Activated CD4-positive, alpha-beta T cell treated with anti-CD3 and anti-CD28 coated beads, Interleukin-2, amount 50 U/mL, for 4 hours (primary cell): ENCODE data around the gene OGG1.

Experiments
- DNase-seq, 2 experiments: peaks; one replicate each; pipeline ENCODE4 v3.0.0-alpha.2; 2020

OGG1 gene

DNA sequence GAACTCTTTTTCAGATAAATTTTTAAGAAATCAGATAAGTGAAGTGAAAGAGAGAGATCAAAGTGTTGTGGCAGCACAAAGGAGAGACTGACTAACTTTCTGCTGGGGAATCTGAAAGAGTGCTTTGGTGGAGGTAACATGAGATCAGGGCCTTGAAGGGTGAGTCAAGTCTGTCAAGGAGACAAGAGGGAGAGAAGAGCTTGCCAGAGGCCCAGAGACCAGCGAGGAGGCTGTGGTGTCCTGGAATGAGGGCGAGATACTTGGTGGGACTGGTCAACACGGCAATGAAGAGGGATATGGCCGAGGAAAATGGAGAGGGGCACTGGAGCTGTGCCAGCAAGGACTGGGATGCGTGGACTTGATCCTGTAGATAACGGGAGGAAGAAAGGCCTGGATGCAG, 38.0 kb downstream of the OGG1 start:
- DNase-seq, result no peak

DNA sequence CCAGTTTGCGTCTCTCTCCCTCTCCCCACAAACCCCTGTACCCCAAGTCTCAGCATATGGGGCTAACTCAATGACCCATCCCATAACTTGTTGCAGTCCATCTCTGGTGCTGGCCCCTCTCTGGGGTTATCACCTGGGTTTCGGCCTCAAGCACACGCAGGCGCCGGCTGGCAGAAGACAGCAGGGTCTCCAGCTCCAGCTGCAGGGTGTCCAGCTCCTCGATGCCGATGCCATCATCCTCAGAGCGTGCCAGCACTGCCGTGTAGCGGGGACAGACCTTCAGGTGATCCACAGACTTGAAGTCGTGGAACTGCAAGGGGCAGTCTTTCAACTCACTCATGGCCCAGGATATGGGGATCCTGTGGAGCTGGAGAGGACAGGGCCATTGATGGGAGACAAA, 41.4 kb downstream of the OGG1 start:
- no peak for DNase-seq

DNA sequence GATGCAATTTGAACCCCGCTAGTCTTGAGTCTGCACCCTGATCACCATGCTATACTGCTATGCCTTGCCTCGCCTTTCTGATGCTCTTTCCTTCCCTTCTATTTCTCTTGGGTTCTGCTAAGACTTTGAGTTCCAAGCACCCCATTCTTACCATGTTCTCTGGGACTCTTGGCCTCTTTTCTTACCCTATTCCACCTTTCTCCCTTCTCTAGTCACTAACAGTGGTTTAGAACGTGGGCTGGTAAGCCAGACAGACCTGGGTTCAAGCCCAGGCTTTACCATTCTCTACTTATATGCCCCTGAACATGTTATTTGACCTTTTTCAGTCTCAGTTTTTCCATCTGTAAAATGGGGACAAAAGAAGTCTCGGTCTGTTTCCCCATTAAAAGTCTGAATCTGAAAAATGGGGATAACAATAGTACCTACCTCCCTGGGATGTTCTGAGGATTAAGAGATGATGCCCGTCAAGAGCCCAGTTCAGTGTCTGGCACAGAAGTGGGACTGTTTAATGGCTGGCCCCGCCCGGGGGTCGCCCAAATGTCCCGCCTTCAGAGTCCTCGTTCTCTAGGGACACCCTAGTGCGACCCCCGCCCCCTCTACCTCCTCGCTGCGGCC, 42.1 kb downstream of the OGG1 start:
- no peak for DNase-seq

GRCh38 chr3:9792405-9793160, 42.8 kb downstream of the OGG1 start, which contains the start of the genes ARPC4 and TADA3:
ARPC4 (plus strand) TSS chr3:9793082; CDS start chr3:9793122, 40 bp downstream.
TADA3 (minus strand) TSS chr3:9792473; CDS start chr3:9791466, 1,007 bp downstream.
- DNase-seq, result peak; percentile 88 to 89

- no peak for DNase-seq
Measured at GRCh38 chr3:9793161-9793781, 43.5 kb downstream of the OGG1 start.

DNA sequence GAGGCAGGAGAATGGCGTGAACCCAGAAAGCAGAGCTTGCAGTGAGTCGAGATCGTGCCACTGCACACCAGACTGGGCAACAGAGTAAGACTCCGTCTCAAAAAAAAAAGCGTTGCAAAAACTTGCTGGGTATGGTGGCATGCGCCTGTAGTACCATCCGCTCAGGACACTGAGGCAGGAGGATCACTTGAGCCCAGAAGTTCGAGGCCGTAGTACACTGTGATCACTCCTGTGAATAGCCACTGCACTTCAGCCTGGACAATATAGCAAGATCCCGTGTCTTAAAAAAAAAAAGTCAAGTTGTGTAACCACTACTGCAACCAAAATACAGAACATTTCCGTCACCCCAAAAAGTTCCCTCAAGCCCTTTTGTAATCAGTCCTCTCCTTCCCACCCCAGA, 44.6 kb downstream of the OGG1 start:
- no peak for DNase-seq

GRCh38 chr3:9795207-9795606, 45.5 kb downstream of the OGG1 start:
- no peak for DNase-seq

- no peak for DNase-seq
Measured at GRCh38 chr3:9797196-9797945, 47.6 kb downstream of the OGG1 start.

DNA sequence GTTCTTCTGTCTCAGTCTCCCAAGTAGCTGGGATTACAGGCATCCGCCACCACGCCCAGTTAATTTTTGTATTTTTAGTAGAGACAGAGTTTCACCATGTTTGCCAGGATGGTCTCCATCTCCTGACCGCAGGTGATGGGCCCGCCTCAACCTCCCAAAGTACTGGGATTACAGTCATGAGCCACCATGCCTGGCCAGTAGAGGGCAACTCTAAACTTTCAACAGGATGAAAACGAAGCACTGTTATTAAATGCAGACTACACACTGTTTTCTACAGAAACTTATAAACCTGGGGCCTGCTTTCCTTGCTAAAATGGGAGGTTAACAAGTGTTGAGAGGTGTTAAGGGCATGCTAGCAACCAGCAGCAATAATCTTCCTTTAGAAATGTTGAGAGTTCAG, 50.8 kb downstream of the OGG1 start:
- DNase-seq, result no peak

DNA sequence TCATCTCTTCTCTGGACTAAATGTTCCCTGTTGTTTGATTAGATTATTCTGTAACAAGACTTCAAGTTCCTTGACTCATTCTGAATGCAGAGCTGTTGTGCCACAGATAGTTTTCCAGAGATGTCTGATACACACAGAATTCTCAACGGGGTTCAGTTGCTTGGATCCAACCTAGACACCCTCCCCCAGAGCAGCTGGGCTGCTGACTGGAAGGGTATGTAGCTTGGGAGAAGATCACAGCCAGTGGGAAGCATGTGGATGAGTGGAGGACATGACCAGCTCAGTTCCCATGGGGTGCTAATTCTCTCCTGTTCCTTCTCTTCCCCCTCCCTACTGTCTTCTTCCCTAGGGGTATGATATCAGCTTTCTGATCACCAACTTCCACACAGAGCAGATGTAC, 53.7 kb downstream of the OGG1 start:
- no peak for DNase-seq

GRCh38 chr3:9804996-9805395, 55.2 kb downstream of the OGG1 start:
- DNase-seq, result no peak

GRCh38 chr3:9806137-9806536, 56.4 kb downstream of the OGG1 start:
- DNase-seq, result no peak
